GM12872 (cell line): ENCODE measurements around the gene MINDY3.

Experiments used
- TF ChIP-seq, protein P1 (sequence below): IDR thresholded peaks from 3 replicates; pipeline ENCODE4 v1.5.1; 2011; ENCODE audit warnings: low read depth, mild to moderate bottlenecking, low read length, moderate library complexity; ENCODE audit not compliant: insufficient read depth

MINDY3 gene

DNA sequence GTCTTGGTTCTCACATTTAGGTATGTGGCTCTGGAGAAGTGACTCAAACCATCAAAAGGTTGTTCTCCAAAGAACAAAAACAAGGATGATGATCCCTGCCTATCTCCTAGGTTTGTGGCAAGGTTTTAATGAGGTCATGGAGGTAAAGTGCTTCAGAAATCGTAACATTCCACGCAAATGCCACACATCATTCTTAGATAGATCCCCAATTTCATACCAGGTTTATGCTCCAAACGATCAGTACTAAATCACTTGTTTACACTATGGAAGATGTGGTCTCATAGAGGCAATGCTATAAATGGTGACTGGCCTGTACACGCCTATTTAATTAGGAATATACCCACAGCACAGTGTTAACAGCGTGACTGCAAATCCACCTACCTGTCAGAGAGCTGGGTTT is 66.6 kb downstream of the MINDY3 start:
- TF ChIP-seq, protein P1, sequence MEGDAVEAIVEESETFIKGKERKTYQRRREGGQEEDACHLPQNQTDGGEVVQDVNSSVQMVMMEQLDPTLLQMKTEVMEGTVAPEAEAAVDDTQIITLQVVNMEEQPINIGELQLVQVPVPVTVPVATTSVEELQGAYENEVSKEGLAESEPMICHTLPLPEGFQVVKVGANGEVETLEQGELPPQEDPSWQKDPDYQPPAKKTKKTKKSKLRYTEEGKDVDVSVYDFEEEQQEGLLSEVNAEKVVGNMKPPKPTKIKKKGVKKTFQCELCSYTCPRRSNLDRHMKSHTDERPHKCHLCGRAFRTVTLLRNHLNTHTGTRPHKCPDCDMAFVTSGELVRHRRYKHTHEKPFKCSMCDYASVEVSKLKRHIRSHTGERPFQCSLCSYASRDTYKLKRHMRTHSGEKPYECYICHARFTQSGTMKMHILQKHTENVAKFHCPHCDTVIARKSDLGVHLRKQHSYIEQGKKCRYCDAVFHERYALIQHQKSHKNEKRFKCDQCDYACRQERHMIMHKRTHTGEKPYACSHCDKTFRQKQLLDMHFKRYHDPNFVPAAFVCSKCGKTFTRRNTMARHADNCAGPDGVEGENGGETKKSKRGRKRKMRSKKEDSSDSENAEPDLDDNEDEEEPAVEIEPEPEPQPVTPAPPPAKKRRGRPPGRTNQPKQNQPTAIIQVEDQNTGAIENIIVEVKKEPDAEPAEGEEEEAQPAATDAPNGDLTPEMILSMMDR = no peak

DNA sequence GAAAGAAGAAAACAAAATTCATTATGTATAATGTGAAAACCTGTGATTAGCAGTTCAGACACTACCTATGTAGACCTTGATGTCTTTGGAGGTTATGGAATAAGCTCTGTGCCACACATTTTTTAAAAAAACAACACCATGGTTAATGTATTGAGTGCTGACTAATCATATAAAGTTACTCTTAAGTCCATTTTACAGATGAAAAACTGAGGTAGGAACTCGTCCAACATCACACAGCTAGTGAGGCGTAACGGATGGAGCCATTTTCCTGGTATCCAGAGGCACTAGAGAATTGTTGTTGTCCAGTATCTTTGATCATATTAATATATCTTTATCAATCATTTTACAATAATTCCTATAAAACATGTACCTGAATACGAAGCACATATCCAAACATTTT is 67.5 kb downstream of the MINDY3 start:
- TF ChIP-seq, protein P1 = no peak

DNA sequence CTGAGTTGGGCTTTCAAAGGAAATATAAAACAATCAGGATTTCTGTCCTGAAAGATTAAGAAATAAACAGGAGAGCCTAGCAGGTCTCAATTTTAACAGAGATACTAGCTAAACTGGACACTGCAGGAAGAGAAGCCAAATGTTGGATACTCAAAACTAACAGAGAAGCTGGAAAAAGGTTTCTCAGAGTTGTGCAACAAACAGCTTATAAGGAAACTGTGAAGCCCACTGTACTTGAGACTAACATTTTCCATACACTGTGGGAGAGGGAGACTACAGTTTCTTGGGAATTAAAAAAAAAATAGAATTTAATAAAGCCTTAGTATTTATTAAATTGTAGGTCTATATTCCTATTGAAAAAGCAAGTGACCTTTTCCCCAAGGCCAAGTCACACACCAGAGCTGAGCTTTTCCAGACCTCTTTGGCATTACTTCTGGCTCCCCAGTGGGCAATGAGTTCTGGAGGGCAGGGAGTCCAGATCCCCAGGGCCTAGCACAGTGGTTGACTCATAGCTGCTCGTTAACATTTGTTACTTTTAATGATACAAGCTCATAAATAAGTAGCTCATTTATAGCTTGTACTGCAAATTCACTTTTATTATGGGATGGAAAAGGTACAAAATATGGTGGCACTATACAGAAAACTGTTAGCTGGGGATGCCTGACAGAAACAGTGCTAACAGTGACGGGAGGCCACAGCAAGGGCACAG is 68.3 kb downstream of the MINDY3 start:
- TF ChIP-seq, protein P1 = no peak

DNA sequence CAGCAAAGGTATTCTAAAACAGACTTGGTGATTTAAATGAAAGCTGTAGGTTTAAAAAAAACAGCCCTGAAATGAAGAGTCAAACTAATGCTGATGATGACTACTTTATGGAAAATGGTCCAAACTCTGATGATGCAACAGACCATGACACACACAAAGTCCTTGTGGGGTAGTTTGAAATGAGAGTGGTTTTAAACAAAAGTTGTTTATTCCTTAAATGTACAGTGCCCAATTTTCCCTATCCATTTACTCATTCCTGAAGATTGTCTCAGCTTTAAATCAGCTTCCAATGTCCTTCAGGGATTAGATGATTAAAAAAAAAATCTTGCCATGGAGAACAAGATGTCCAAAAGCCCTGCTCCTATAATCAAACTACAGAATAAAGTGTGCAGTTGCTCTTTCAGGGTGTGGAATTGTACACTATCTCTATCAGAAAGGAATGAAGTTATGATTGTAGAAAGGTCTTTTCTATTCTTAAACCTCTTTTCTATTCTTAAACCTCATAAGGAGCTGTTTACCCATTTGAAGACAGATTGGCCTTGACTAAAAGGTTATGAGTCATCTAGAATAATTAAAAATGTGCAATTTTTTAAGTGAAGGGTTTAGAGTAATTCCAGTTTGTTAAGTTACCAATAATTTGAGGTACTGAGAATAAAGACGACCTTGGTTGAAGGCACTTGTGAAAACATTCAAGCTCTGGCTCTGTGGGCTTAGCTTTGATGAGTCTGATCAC is 70.3 kb downstream of the MINDY3 start:
- TF ChIP-seq, protein P1 = no peak

DNA sequence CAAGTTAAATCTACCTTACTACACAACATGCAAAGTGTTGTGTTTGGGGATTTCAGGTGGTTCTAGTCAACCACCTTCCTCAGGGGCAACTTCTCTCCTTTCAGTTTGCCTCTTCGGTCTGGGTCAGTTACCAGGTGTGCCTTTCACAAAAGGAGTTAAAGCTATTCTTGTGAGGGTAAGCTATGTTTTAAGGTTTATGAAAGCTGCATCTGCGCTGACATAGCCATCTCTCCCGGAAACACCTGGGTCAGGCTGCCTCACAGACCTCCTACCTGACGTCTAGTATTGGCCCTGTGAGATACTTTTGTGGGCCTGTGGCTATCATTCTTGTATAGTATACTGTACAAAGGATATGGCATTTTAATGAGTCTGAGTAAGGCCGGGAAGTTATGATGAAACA is 72.9 kb downstream of the MINDY3 start:
- TF ChIP-seq, protein P1 = no peak

DNA sequence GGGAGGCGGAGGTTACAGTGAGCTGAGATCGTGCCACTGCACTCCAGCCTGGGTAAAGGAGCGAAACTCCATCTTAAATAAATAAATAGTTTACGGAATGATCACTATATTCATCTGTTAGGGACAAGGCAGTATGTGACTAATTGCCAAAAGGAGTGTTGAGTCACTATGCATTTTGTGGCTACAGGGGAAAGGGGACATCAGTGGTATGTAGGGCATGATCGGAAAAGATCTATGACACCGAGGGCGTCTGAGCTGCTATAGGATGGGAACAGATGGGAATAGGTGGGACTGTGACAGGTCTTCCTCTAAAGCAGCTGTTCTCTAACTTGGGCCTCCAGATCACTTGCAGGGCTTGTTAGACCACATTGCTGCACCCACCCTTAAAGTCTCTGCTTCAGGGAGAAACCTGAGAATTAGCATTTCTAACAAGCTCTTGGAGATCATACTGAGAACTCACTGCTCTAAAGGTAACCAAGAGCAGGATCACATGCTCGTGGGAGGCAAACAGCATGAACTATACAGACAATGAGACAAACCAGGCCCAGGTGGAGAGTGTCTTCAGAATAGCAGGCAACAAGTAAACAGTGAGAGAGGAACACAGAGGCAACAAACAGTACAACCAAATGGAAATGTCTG is 75.5 kb downstream of the MINDY3 start:
- TF ChIP-seq, protein P1 = no peak

DNA sequence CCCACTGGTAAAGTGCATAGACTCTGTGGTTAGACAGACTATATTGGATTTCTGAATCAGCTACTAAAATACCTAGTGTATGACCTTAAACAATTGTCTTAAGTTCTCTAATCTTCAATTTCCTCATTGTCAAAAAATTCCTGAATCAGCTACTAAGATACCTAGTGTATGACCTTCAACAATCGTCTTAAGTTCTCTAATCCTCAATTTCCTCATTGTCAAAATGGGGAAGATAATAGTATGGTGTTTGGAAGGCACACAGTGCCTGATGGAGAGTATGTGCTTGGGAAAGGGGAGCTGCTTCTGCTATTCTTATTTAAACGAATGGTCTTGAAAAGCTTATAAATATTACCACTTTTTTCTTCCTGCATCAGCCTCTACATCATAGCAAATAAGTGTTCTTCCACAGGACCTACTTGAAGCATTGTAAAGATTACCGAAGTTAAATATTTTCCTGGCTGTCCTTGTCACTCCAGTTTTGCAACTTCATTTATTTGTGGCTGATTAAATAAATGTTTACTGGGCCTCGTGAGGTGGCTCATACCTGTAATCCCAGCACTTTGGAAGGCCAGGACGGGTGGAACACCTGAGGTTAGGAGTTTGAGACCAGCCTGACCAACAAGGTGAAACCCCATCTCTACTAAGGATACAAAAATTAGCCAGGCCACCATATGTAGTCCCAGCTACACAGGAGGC is 76.2 kb downstream of the MINDY3 start:
- TF ChIP-seq, protein P1 = no peak
